GM12878 (cell line): Measurements from ENCODE around the gene TMTC1.

Source experiments
- HDAC6 ChIP-seq: fragments of 200-600 bp; sonication (generic); IDR thresholded peaks from one replicate; pipeline ENCODE4 v1.8.0; 2017; ENCODE audit warnings: antibody characterized with exemption; ENCODE audit not compliant: unreplicated experiment
- IRF4 ChIP-seq: IDR thresholded peaks from 2 replicates; pipeline ENCODE4 v1.6.1; 2011; ENCODE audit warnings: low read depth, low read length
- MXI1 ChIP-seq: fragments of 150-350 bp; IDR thresholded peaks from 2 replicates; pipeline ENCODE4 v1.6.1; 2011; ENCODE audit warnings: low read depth, mild to moderate bottlenecking, inconsistent platforms, low read length, improper control_type of control experiment

DNA sequence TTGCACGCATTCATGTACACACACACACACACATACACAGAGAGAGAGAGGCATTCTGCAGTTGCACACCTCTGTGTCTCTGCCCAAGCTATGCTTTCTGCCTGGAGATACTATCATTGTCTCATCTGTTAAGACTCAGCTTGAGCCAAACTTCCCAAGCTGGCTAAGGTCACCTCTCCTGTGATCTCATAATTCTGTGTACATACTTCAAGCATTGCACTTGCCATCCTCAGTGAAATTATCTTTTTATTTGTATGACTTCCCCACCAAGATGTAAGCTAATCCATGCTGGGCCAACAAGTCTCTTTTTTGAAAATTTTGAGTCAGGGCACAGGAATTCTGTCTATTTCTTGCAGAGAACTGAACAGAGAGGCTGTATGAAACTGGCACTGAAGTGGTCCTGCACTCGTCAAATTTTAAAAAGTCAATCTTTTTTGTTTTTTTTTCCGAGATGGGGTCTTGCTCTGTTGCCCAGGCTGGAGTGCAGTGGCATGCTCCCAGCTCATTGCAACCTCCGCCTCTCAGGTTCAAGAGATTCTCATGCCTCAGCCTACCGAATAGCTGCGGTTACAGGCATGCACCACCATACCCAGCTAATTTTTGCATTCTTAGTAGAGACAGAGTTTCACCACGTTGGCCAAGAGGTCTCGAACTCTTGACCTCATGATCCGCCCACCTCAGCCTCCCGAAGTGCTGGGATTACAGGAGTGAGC is 44.3 kb downstream of the TMTC1 start:
- TF ChIP-seq MXI1 (no peak), IRF4 (no peak), HDAC6 (no peak)
